GM12801 (cell line): Measurements from ENCODE around the gene UBA6.

ENCODE experiments used
- CTCF ChIP-seq: IDR thresholded peaks from one replicate; pipeline ENCODE4 v1.5.1; 2011; ENCODE audit warnings: control low read depth; ENCODE audit not compliant: insufficient read length; ENCODE audit errors: extremely low read depth

The UBA6 gene

GRCh38 chr4:67700738-67701516 is at the start of gene UBA6:
TSS of gene UBA6 (minus strand) at chr4:67701155. CDS start at chr4:67701119, 36 bp downstream.
- no peak for TF ChIP-seq CTCF

DNA sequence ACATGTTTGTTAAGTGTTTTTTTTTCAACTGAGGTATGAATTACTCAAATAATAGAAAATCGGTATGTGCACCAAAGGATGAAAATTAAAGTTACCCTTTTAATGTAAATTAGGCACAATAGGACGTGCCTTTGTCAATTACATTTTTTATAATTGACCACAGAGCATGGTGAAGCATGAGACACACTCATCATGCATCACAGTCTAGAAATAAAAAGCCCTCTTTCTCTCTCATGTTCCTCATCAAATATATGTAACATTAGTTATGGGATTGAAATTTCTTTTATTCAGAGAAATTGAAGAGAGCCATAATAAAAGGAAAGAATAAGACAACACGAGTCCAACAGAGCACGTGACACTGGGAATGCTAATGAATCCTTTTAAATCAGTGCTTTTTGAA is 49.7 kb upstream of the UBA6 start:
- TF ChIP-seq CTCF: no peak

- no peak for TF ChIP-seq CTCF
These were observed 48.3 kb upstream of the UBA6 start for GRCh38 chr4:67749286-67749685.

GRCh38 chr4:67746797-67747495 is 46.0 kb upstream of the UBA6 start:
- TF ChIP-seq CTCF: no peak

DNA sequence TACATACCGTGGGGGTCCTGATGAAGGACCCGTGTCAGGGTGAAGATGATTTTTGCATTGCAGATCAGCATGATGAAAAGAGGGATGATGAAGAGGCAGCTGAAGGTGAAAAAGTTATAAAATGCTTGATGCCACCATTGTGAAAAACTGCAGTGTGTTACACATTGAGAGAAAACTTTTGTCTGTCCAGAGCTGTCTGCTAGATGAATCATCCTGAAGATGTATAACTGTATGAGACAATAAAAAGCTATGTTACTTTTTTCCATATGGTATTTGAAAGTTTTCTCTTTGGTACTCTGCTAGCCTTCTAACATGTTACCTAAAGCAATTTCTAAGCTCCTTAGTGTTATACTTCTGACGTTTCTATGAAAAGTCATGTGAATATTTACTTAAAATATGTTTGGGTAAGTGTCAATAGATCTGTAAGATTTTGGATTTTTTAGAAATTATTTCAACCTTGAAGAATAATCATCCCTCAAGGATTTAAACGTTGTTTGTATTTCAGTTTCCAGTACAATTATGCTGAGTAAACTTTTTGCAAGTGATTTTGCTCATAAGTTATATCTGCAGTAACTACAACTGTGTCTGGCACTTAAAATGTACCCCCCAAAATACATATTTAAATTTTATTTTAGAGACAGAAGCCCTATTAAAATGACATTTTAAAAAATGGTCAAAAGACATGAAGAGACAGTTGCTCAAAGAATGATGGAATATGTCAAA is 43.8 kb upstream of the UBA6 start:
- no peak for TF ChIP-seq CTCF

- TF ChIP-seq CTCF: no peak
These were observed 42.2 kb upstream of the UBA6 start for GRCh38 chr4:67743194-67743593.

GRCh38 chr4:67736262-67736661 is 35.3 kb upstream of the UBA6 start:
- TF ChIP-seq CTCF: no peak
